GM19043 (cell line): ENCODE results near the gene GOLPH3.
"Not testable (repeated sequence)": the region's sequence is repeated elsewhere in the genome, so short reads cannot be mapped to it uniquely, and the experiment has no call there.

ENCODE experiments used
- ATAC-seq: cut with Tn5 transposase; IDR thresholded peaks from one replicate; pipeline ENCODE4 v1.9.1; 2021; ENCODE audit warnings: low read depth; ENCODE audit not compliant: unreplicated experiment

The GOLPH3 gene

DNA sequence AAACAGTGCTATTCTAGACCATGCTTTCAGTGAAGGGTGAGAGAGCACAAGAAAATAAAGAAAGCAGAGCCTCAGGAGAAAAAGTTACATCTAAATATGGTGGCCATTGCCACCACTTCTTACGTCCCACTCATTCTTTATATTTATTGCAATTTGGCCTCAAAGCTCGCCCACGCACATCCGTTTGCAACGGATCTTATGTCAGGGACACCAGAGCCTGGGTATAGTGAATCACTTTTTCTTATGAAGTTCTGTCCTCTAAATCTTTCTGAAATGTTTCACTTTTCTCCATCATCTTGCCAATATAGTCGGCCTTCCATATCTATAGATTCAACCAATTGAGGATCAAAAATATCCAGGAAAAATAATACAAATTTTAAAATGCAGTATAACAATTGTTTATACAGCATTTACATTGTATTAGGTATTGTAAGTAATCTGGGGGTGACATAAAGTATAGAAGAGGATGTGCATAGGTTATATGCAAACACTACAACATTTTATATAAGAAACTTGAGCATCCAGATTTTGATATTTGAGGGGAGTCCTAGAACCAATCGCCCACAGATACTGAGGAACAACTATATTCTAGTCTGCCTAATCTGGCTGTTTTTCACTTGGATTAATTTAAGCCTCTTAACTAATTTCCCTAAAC, 35.2 kb downstream of the GOLPH3 start:
- ATAC-seq: no peak

DNA sequence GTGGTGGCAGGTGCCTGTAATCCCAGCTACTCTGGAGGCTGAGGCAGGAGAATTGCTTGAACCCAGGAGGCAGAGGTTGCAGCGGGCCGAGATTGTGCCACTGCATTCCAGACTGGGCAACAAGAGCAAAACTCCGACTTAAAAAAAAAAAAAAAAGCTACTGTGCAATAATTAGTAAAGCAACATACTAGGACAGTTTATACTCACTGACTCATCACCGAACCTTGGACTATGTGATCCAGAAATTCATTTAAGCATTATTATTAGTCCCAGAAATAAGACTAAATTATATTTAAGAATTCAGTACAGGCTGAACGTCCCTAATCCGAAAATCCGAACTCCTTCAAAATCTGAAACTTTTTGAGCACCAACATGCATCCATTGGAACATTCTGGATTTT, 37.8 kb downstream of the GOLPH3 start:
- ATAC-seq: no peak

DNA sequence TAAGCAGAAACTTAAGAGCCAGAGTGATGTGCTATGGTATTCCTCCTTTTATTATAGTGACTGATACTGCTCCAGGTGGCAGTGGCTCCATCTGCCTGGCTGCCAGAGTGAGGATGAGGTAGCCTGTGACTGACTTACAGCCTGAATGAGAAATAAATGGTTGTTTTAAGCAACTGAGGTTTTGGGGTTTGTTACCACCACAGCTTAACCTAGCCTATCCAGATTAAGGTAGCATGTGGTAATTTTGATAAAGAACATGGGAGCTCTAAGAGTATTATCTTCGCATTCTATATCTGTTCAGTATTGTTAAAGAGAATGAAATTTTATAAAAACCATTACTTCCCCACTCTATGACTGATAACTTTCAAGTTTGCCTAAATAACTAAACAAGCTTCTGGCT, 39.0 kb downstream of the GOLPH3 start:
- no peak for ATAC-seq

DNA sequence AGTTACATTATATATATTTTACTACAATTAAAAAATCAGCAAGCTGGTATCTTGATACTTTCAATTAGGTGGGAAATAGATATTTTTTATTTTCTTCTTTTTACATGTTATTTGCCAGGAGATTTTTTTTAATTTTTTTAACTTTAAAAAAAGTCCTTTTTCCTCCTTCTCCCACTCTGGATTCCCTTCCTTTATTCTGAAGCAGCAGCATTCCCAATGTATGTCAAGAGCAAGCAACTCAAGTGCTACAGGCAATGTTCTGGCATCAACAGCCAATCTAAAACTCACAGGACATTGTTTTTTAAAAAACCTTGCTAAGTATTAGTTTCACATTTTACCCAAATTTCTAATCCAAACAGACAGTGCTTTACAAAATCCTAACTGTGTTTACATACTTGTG, 41.4 kb downstream of the GOLPH3 start:
- ATAC-seq: no peak

DNA sequence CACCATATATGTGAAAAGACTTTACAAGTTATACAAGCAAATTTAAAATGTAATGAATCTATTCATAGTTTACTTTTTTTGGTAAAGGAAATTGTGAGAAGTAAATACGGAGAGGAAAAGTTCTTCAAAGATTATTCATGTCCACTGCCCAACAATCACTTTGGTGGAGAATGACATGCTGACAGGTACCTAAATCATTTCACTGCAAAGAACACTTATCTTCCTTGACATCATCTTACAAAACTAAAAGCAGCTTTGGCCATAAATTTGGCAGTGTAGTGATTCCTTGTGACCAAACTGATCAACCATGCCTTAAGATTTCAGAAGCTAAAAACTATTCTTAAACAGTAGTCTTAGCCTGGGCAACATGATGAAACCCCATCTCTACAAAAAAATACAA, 42.5 kb downstream of the GOLPH3 start:
- ATAC-seq: no peak

DNA sequence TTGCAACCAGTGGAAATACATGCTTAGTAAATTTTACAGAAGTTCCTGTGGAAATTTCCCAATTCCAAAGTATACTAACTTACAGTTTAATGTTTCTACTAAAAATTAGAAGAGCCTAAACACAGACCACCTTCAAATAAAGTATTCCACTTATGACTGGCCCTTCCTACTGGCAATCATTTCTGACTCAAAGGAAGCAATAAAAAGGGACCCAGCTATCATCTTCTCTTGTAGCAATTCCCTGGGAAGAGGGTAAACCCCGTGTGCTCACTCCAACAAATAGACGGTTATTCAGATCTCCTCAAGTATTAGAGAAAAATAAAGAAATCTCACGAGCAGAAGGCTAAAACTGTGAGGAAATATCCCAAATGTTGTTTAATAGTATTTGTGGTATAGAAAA, 43.3 kb downstream of the GOLPH3 start:
- no peak for ATAC-seq

DNA sequence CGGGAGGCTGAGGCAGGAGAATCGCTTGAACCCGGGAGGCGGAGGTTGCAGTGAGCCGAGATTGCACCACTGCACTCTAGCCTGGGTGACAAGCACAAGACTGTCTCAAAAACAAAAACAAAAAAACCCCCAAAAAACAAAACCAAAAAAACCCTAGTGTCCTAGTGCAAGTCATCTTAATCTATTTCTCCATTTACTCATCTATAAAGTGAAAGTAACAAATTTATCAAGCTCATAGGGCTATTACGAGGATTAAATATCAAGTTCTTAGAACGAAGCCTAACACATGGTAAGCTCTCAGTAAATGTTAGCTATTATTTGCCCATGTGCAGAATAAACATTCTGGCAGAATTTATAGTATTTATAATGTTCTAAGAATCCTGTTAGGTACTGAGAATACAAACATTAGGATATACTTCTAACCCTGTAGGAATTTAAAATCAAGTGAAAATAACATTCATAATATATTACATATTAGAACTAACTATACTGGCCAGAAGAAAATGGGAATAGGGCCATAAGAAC, 45.0 kb downstream of the GOLPH3 start:
- no peak for ATAC-seq

DNA sequence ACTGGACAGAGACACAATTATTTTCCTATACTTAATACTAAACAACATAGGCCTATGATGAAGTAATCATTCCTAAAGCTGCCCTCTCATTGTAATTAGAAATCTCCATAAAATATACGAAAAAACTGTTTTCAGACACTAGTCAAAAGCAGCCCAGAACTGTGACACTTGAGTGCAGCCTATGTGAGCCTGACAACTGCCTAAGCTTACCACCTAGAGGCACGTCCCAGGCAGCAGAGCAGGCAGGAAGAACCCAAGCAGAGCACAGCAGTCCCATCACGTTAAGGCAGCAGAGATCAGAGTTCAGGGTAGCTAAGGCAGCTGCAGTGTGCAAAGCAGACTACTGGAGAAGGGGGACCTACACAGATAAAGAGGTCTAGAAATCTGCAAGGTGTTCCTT, 46.4 kb downstream of the GOLPH3 start:
- ATAC-seq: no peak

DNA sequence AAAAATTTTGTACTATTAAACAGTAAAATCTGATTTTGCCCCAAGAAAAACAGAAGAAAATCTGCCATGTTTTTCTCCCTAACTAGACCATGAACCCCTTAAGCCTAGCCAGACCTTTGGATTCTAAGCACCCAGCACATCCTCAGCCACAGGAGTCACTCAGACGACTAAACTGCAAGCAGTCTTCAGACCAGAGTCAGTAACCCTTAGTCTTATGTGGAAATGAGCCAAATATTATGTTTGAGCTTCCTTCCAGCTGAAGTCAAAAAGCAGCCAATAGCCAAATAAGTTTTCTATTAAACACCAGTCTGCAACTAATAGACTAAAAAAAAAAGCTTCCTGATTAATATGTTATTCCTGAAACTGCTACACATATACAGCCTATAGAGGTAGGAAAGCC, 47.4 kb downstream of the GOLPH3 start:
- ATAC-seq: no peak

DNA sequence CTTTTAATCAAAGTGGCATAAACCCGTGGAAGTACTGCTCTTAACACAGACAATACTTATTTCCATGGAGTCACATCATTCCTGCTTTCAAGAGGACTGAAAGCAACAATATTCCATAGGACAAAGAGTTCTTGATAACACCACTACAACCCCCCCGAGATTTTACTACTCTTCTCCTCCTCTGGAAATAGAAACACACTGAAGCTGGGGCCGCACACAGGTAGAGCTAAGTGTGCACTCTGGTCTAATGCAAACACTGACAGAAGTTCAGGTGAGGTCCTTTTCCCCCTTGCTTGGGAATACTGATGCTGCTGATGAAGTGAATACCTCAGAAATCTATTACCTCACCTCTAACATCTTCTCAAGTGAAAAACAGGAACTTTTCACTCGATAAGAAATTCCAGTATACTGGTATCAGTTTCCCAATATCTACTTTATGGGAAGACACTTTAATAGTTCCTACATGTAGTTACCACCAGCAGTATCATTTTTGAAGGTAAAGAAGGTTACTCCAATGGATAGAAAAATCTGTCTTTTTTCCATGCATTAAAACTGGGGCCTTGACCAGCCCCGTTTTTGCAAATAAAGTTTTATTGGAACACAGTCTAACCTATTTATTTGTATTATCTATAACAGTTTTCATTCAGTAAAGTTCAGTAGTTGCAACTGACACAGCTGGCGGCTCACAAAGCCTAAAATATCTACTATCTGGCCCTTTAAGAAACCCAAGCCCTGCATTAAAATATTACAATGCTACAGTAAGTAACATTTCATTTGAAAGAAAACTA, 50.0 kb downstream of the GOLPH3 start:
- ATAC-seq: no peak

DNA sequence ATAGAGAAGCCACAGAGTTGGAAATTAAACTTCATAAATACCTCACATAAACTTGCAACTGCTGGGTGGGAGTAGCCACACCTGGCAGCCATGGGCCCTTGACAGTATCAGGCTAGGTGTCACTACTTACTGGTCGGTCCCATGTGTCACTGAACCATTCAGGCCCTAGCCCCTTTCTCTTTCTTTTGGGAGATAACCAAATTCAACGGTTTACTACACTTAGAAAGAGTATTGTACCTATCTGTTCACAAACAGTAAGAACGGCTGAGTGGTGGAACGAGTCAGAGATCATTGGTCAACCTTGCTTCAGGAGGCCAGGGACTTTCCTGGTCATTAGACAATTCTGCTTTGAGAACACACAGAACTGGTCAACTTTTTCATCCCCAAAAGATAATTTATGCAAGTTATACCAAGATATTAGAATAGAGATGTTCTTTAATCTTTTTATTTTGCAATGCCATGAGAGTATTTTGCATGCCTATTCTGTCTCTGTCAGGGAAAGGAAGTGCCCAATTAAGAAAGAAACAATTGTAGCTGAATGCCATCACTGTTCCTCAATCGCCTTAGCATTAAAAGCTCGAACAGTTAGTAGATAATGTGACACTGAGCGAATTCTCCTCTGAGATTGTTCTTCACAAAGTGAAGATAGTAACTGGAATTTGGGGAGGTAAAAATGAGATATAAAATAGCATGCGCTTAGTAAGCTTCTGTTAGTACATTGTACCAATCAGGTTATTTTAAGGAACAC, 50.9 kb downstream of the GOLPH3 start:
- ATAC-seq: no peak

DNA sequence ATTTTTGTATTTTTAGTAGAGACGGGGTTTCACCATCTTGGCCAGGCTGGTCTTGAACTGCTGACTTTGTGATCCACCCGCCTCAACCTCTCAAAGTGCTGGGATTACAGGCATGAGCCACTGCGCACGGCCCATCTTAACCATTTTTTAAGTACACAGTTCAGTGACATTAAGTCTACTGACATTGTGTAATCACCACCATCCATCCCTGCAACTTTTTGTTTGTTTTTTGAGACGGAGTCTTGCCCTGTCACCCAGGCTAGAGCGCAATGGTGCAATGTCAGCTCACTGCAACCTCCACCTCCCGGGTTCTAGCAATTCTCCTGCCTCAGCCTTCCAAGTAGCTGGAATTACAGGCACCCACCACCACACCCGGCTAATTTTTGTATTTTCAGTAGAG, 55.2 kb downstream of the GOLPH3 start:
- ATAC-seq: not testable (repeated sequence)

DNA sequence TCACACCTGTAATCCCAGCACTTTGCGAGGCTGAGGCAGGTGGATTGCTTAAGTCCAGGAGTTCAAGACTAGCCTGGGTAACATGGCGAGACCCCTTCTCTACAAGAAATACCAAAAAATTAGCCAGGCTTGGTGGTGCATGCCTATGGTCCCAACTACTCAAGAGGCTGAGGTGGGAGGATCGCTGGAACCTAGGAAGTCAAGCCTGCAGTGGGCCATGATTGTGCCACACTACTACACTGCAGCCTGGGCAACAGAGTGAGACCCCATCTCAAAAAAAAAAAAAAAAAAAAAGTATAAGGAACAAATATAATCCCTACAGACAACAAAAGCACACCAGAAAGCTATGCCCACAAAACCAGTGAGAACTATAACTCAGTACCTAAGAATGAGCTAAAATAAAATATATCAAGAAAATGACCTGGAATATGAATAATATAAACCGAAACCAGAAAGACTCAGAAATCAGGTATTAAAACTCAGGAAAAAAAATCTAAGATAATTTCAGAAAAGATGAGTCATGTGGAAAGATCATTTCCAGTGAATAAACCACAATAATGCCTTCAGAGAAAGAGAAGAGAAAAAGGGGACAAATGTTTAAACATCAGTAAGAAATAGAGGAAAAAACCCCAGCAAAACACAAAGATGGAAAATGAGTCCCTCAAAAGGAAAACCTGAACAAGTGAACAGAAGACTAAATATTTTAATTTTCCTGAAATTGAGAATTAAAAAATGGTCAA, 57.4 kb downstream of the GOLPH3 start:
- ATAC-seq: no peak

DNA sequence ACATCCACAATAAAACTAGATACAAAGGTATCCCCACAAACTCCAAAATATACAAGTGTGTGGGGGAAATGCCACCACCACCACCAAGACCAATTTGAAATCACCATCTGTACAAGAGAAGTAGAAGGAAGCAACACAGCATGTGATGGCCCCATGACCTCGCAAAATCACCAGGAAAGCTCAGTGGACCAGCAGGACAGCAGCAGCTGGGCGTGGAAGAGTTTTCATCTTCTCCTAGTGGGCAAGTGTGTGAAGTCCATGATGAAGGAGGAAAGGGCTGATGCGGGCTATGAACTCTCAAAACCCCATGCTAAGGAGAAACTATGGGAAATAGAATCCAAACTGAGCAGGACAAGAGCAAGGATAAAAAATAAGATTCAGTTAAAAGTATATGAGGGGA, 58.1 kb downstream of the GOLPH3 start:
- no peak for ATAC-seq

DNA sequence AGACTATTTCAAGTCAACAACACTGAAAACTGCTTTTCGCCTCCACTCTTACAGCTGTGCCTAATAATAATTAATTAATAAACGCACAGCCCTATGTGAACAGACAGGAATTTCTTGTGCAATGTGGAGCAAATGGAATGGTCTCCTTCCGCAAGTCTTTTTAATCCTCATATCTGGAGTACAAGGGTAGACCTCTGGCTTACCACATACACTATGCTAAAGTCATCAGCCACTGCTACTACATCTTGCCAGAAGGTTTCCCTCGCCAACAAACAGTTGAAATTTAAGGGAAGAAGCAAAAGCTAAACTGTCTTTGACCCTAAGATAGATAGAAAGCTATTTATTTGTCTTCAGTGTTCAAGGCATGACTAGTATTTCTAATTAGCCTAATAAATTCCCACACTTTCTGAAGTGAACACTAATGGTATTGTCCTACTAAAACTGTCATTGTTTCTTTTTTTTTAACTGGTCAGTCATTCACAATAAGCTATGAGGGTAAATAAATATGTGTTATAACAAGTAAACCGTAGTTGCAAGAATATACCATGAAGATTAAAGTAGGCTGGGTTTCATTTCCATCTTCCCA, 63.9 kb downstream of the GOLPH3 start:
- ATAC-seq: no peak

DNA sequence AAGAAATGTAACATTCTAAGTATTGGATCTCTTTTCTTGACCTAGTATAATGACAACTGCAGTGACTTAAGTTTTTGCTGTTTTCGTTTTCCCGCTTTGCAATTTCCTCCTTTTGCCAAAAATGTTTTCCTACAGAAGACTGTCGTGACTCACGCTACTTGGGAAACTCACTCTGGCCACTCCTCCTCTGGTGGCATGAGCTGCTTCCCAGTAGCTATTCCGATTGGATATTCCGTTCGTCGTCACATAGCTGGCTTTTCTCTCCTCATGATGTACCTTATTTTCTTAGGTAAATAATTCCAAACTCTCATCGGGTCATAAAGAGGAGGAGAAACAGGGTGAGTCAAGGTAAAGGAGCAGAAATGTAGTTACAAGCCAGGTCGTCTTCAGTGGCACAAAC, 64.9 kb downstream of the GOLPH3 start:
- ATAC-seq: no peak

DNA sequence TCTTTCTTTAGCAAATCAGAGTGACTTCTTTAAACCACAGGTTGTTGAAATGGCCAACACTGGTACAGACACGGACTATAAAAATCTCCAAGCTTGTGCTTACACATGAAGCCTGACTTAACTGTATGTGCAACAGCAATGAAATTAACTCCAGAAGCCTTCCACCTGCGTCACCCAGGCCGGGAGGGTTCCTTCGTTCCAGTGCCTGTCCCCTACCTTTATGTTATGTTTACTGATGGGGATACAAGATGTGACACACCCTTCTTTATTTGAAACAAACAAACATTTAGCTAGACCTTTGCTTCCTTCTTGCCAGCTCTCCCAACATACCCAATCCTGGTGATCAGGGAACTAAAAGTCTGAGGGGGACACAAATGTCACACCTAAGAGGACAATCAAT, 66.0 kb downstream of the GOLPH3 start:
- no peak for ATAC-seq

DNA sequence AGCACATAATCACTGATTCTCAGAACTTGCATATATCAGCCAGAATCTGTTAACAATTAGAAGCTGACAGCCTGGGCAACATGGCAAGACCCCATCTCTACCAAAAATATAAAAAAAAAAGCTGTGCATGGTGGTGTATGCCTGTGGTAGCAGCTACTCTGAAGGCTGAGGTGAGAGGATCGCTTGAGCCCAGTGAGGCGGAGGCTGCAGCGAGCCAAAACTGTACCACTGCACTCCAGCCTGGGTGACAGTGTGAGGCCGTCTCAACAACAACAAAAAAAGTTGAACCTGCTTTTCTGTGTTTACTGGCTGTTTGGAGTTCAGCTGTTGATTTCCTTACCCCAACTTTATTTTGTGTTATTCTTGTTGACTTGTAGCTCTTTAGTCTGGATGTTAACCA, 66.8 kb downstream of the GOLPH3 start:
- no peak for ATAC-seq

DNA sequence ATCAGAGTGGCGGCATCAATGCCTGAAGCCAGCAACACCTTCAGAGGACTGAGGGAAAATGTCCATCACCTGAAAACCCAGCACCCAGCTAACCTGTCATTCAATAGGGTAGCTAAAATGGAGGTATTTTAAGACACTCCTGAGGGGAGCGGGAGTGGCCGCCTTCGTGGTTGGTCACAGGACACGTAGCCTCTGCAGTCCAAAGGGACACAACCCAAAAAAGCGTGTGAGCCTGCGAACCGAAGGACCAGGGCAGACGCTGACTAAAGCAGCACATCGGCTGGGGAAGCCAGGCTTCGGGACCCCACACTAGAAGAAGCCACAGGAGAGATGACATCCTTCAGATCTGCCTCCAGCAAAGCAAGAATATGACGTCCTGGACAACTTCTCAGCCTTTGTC, 70.6 kb downstream of the GOLPH3 start:
- ATAC-seq: no peak

DNA sequence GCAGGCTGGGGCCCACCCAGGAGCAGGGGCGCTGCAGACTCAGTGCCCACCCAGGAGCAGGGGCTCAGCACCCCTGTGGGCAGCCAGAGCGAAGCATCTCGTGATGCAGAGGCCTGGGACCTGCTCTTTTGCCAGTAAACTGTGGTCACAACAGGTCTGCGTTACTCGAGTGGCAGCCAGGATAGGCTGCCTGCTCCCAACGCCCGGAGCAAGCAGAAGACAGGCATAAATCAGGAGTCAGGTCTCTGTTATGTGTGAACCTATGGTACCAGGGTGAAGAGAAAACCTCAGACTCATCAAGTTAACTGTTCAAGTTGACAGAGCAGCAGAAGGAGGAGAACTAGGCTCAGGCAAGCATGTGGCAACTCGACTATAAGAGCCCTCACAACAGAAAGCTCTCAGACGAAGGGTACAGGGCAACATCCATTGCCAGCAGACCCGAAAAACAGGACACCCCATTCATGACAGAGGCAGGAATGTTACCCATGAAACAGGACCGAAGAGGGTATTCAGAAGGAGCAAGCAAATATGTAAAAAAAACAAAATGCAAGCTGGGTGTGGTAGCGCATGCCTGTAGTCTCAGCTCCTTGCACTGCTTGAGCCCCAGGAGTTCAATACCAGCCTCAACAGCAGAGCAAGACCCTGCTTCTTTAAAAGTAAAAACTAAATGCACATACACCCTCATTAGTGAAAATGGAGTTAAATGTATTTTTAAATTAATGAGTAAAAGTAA, 71.7 kb downstream of the GOLPH3 start:
- ATAC-seq: no peak
